Activated T-cell treated with anti-CD3 and anti-CD28 coated beads, Interleukin-2, amount 50 U/mL, for 24 hours (primary cell): ENCODE results near the gene RBM15B.

Experiments used
- DNase-seq: peaks from one replicate; pipeline ENCODE4 v3.0.0-alpha.2; 2020
- H3K27ac Mint-ChIP-seq: 2 replicates; pipeline ENCODE4 v1.8.0; 2020; ENCODE audit warnings: mild to moderate bottlenecking, mixed read lengths
- H3K27me3 Mint-ChIP-seq: 2 replicates; pipeline ENCODE4 v1.8.0; 2020; ENCODE audit warnings: mixed read lengths
- H3K36me3 Mint-ChIP-seq: 2 replicates; pipeline ENCODE4 v1.8.0; 2020; ENCODE audit warnings: low read depth, mixed read lengths
- H3K4me1 Mint-ChIP-seq: 2 replicates; pipeline ENCODE4 v1.8.0; 2020; ENCODE audit warnings: low read depth, mixed read lengths
- H3K4me3 Mint-ChIP-seq: 2 replicates; pipeline ENCODE4 v1.8.0; 2020; ENCODE audit warnings: mild to moderate bottlenecking, moderate library complexity, mixed read lengths
- H3K9me3 Mint-ChIP-seq: 2 replicates; pipeline ENCODE4 v1.8.0; 2020; ENCODE audit warnings: mixed read lengths

Gene RBM15B

GRCh38 chr3:51393564-51393963, 2.5 kb downstream of the RBM15B start:
- peak overlapping the region; percentile 94 for H3K27ac Mint-ChIP-seq
- H3K4me1 Mint-ChIP-seq = peaks cover 76% of the 10 kb centered on the region
- peak; percentile 37 for DNase-seq
- no peaks in the 10 kb centered on the region for H3K9me3 Mint-ChIP-seq
- H3K27me3 Mint-ChIP-seq = no peaks in the 10 kb centered on the region
- peaks cover 89% of the 10 kb centered on the region for H3K36me3 Mint-ChIP-seq
- peak overlapping the region; percentile 87 for H3K4me3 Mint-ChIP-seq

GRCh38 chr3:51394541-51394940, 3.5 kb downstream of the RBM15B start:
- H3K4me1 Mint-ChIP-seq = peaks cover 71% of the 10 kb centered on the region

GRCh38 chr3:51395493-51396213, 4.6 kb downstream of the RBM15B start:
- Mint-ChIP-seq H3K27me3 (no peaks in the 10 kb centered on the region), H3K4me3 (no peak overlapping the region), H3K4me1 (peaks cover 60% of the 10 kb centered on the region), H3K9me3 (no peaks in the 10 kb centered on the region), H3K27ac (peak overlapping the region; percentile 94), H3K36me3 (peaks cover 89% of the 10 kb centered on the region)
- peak; percentile 29 for DNase-seq

More at GRCh38 chr3:51394541-51394940, 3.5 kb downstream of the RBM15B start:
- H3K27ac Mint-ChIP-seq = peak overlapping the region; percentile 94
- H3K27me3 Mint-ChIP-seq = no peaks in the 10 kb centered on the region
- no peaks in the 10 kb centered on the region for H3K9me3 Mint-ChIP-seq
- peaks cover 89% of the 10 kb centered on the region for H3K36me3 Mint-ChIP-seq
- peak; percentile 34 for DNase-seq
- peak overlapping the region; percentile 87 for H3K4me3 Mint-ChIP-seq

DNA sequence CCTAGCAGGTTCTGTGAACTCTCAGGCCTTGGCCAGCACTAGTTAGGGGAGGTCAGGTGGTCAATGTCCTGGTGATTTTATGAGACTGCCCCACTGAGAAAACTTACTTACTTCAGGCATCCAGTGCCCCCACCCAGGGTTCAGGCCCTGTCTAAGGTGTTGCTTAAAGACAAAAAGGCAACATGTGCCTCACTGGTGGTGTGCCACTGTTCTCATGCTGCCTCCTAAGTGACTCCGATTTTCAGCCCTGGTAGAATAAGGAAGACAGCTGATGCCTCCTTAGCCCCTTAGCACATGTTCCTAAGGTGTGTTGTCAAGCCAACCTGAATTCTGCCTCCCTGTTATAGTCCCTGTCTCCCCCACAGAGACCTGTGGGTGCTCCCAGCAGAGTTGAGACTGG, 5.3 kb downstream of the RBM15B start:
- Mint-ChIP-seq H3K27me3 (no peaks in the 10 kb centered on the region), H3K36me3 (peaks cover 93% of the 10 kb centered on the region), H3K4me3 (no peak overlapping the region), H3K4me1 (peaks cover 57% of the 10 kb centered on the region), H3K27ac (peak overlapping the region; percentile 94), H3K9me3 (no peaks in the 10 kb centered on the region)
- peak; percentile 25 for DNase-seq

DNA sequence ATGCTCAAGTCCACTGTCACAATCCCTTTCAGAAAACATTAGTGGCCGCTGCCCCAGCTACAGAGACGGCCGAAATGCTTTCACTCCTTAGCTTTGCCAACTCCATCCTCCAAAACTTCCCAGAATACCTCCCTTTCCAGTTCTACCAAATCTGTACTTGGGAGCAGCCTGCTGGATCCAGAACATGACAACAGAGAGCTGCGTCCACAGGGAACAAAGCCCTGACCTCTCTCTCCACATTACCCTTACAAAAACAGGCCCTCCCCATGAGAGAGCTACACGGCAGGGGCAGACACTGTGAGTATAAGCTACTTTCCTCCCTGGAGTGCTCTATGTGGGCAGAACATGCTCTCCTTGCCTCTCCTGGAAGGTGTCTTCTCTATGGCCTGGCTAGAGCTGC, 6.3 kb downstream of the RBM15B start:
- Mint-ChIP-seq H3K27me3 (no peaks in the 10 kb centered on the region), H3K4me1 (peaks cover 53% of the 10 kb centered on the region), H3K36me3 (peaks cover 96% of the 10 kb centered on the region), H3K27ac (peak overlapping the region; percentile 86), H3K4me3 (no peak overlapping the region), H3K9me3 (no peaks in the 10 kb centered on the region)
- no peak for DNase-seq

GRCh38 chr3:51398595-51399310, 7.7 kb downstream of the RBM15B start:
- no peak for DNase-seq
- H3K4me1 Mint-ChIP-seq = peaks cover 43% of the 10 kb centered on the region
- H3K27ac Mint-ChIP-seq = peak overlapping the region; percentile 83
- H3K4me3 Mint-ChIP-seq = no peak overlapping the region
- no peaks in the 10 kb centered on the region for H3K27me3 Mint-ChIP-seq
- H3K36me3 Mint-ChIP-seq = peaks cover 96% of the 10 kb centered on the region
- H3K9me3 Mint-ChIP-seq = no peaks in the 10 kb centered on the region

DNA sequence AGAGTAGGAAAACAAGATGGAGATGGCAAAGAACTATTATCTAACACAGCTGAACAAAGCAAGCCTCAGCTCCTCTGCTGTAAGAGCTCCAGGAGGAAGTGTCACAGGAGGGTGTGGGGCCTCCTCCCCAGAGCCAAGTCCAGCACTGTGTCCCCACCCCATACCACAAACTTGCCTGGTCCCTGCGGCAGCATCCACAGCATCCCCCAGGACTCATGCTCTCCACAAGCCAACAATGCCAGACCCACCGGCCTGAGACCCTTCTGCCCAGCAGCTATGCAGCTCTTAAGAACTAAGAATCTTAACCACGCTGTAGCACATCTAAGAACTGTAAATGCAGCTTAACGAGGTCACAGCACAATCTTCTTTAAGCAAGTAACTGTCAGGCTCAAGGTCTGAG, 9.1 kb downstream of the RBM15B start:
- H3K9me3 Mint-ChIP-seq = no peaks in the 10 kb centered on the region
- no peaks in the 10 kb centered on the region for H3K27me3 Mint-ChIP-seq
- H3K36me3 Mint-ChIP-seq = peaks cover 94% of the 10 kb centered on the region
- no peak overlapping the region for H3K4me3 Mint-ChIP-seq
- H3K4me1 Mint-ChIP-seq = peaks cover 37% of the 10 kb centered on the region
- DNase-seq = no peak
- H3K27ac Mint-ChIP-seq = peak overlapping the region; percentile 56

DNA sequence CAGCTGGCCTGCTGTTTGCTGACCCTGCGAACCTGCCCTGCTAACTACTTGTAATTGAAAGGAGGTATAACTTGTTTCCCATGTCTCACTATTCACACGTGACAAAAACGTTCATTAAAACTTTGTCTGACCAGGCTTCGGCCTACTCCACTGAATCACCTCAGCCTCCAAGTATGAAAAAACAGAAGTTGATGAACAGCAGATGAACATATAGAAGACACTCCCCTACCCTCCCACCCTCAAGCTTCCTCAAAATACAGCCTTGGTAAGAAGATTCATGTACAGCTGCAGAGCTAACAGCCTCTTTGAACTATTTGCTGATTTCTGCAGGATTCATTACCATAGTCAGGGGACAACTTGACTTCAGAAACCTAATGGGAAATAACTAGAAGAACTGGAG, 10.7 kb downstream of the RBM15B start:
- Mint-ChIP-seq H3K36me3 (peaks cover 94% of the 10 kb centered on the region), H3K27ac (no peak overlapping the region), H3K4me3 (no peak overlapping the region), H3K9me3 (no peaks in the 10 kb centered on the region), H3K27me3 (no peaks in the 10 kb centered on the region), H3K4me1 (peaks cover 28% of the 10 kb centered on the region)
- DNase-seq = no peak

- Mint-ChIP-seq H3K4me3 (no peak overlapping the region), H3K27me3 (no peaks in the 10 kb centered on the region), H3K4me1 (peaks cover 28% of the 10 kb centered on the region), H3K27ac (peak overlapping the region; percentile 62), H3K9me3 (no peaks in the 10 kb centered on the region), H3K36me3 (peaks cover 93% of the 10 kb centered on the region)
- no peak for DNase-seq
Observed at GRCh38 chr3:51403675-51404074, 12.6 kb downstream of the RBM15B start.

DNA sequence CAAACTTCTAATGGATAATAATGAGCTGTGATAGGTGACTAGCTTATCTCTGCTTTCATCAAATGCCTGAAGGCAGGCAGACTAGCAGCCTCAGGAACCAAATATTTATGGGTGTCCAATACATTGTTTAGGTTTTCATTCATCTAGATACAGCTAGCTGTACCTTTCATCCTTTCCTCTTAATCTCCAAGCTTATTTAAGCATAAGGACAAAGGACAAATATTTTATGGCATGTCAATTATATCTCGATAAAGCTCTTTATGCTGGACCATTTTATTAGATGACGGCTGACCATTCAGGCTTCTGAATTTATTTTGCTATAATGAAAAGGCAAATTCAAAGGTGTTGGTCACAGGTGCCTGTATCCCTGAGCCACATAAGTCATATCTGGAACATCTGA, 16.9 kb downstream of the RBM15B start:
- Mint-ChIP-seq H3K27me3 (no peaks in the 10 kb centered on the region), H3K27ac (peak overlapping the region; percentile 28), H3K4me3 (no peak overlapping the region), H3K4me1 (peaks cover 33% of the 10 kb centered on the region), H3K36me3 (peaks cover 95% of the 10 kb centered on the region), H3K9me3 (no peaks in the 10 kb centered on the region)
- no peak for DNase-seq

DNA sequence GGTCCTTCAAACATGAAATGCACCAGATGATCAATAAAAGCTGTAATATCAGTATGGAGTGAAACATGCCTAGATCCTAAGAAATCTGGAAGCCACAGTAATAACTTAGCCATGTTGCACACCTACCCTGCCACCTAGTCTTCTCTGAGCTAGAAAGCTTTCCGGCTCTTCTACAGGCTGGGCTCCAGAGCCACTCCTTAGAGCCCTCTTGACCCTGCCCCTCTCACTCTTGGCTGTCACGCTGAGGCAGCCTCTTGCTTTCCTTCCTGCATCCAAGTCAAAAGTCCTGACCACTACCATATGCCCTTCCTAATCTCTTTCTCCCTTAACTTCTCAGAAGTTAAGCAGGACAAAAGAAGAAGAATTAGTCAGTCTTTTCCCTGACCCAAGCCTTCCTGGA, 17.7 kb downstream of the RBM15B start:
- H3K36me3 Mint-ChIP-seq = peaks cover 95% of the 10 kb centered on the region
- DNase-seq = no peak
- no peaks in the 10 kb centered on the region for H3K9me3 Mint-ChIP-seq
- no peak overlapping the region for H3K4me3 Mint-ChIP-seq
- no peaks in the 10 kb centered on the region for H3K27me3 Mint-ChIP-seq
- H3K4me1 Mint-ChIP-seq = peaks cover 29% of the 10 kb centered on the region
- H3K27ac Mint-ChIP-seq = peak overlapping the region; percentile 28

- Mint-ChIP-seq H3K9me3 (no peaks in the 10 kb centered on the region), H3K4me3 (no peak overlapping the region), H3K36me3 (peaks cover 86% of the 10 kb centered on the region), H3K4me1 (no peaks in the 10 kb centered on the region), H3K27me3 (no peaks in the 10 kb centered on the region), H3K27ac (peak overlapping the region; percentile 65)
- no peak for DNase-seq
Observed at GRCh38 chr3:51422211-51422610, 31.1 kb downstream of the RBM15B start.

DNA sequence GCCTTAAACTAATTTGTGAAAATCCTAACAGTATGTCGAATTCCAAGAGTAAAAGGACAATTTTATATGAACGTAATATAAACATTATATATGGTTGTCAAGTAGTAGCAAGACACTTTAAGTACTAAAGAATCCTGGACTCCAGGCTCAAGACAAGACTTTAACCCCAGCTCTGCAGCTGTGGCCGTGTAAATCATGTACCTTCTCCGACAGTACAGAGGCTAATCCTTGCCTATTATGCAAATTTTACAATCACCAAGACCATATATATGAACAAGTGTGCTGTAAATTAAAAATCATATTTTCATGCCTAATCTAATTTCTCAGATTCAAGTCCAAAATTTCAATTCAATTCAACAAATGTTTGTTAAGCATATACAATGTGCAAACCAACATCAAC, 35.8 kb downstream of the RBM15B start:
- Mint-ChIP-seq H3K27ac (no peak overlapping the region), H3K36me3 (peaks cover 83% of the 10 kb centered on the region), H3K4me3 (no peak overlapping the region), H3K27me3 (no peaks in the 10 kb centered on the region), H3K4me1 (no peaks in the 10 kb centered on the region), H3K9me3 (no peaks in the 10 kb centered on the region)
- DNase-seq = no peak

- H3K4me1 Mint-ChIP-seq = no peaks in the 10 kb centered on the region
- no peaks in the 10 kb centered on the region for H3K27me3 Mint-ChIP-seq
- H3K36me3 Mint-ChIP-seq = peaks cover 79% of the 10 kb centered on the region
- no peak overlapping the region for H3K4me3 Mint-ChIP-seq
- DNase-seq = no peak
- H3K27ac Mint-ChIP-seq = no peak overlapping the region
- H3K9me3 Mint-ChIP-seq = no peaks in the 10 kb centered on the region
Observed at GRCh38 chr3:51429138-51429537, 38.1 kb downstream of the RBM15B start.

DNA sequence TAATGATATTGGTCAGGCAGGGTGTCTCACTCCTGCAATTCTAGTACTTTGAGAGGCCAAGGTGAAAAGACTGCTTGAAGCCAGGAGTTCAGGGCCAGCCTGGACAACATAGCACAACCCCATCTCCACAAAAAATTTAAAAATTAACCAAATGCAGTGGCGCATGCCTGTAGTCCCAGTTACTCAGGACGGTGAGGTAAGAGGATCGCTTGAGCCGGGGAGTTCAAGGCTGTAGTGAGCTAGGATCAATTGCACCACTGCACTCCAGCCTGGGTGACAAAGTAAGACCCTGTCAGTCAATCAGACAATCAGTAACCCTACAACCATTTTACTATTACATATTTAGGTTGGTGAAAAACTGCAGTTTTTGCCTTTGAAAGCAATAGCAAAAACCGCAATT, 43.0 kb downstream of the RBM15B start:
- Mint-ChIP-seq H3K4me1 (peaks cover 5% of the 10 kb centered on the region), H3K9me3 (no peaks in the 10 kb centered on the region), H3K36me3 (peaks cover 83% of the 10 kb centered on the region), H3K27me3 (no peaks in the 10 kb centered on the region), H3K27ac (no peak overlapping the region), H3K4me3 (no peak overlapping the region)
- DNase-seq = no peak
